Stimulated activated CD8-positive, alpha-beta memory T cell treated with anti-CD3 and anti-CD28 coated beads, Interleukin-4, amount 100 ng/mL, for 48 hours (primary cell): ENCODE results near the gene CRHR2.
A peak's percentile ranks its signal among the peaks of the same experiment; 100 is the strongest.

Experiments used
- DNase-seq: peaks from one replicate; pipeline ENCODE4 v3.0.0-alpha.2; 2020

Gene CRHR2

GRCh38 chr7:30613366-30614325 is 68.6 kb downstream of the CRHR2 start:
- no peak for DNase-seq

GRCh38 chr7:30612658-30613265 is 69.5 kb downstream of the CRHR2 start:
- peak; percentile 58 for DNase-seq

DNA sequence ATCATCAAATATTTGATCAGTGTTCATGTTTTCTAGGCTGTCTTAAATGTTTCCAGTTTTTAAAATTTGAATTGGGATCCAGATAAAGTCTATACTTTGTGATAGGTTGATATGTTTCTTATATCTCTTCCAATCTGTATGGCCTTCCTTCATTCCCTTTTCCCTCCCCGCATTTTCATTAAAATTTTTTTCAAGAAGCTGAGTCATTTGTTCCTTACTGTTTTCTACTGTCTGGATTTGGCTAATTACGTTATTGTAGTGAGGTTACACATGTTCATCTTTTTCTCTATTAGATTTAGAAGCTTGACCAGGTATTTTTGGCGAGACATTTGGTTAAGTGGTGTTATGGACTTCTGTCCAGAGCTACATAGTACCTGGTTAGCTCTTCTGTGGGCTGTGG is 76.4 kb downstream of the CRHR2 start:
- no peak for DNase-seq

- no peak for DNase-seq
Observed at GRCh38 chr7:30604901-30605300, 77.4 kb downstream of the CRHR2 start.
